Activated B cell treated with CpG ODN at 0.5 μM for 24 hours (primary cell): ENCODE measurements around the gene INTS1. TPM values are rescaled to one million over a fixed set of nuclear protein-coding genes. Genes with fewer than 3 reads are reported as not detected.

Source experiments
- ATAC-seq: fragments of 200-7000 bp; cut with Tn5 transposase; one replicate; pipeline ENCODE4 v1.10.0; 2021; ENCODE audit warnings: low read depth, mild to moderate bottlenecking, moderate library complexity
- CTCF ChIA-PET: fragments of 350-600 bp; sonication (Branson Sonifier 250); formaldehyde crosslinking; loops from one replicate; lab custom pipeline; 2021; ENCODE audit warnings: antibody characterized with exemption; lab: Charles Lee
- POLR2A ChIA-PET: fragments of 350-600 bp; sonication (Branson Sonifier 250); formaldehyde crosslinking; loops from one replicate; lab custom pipeline; 2021; ENCODE audit warnings: antibody characterized with exemption; lab: Charles Lee
- DNase-seq: peaks from one replicate; pipeline ENCODE4 v3.0.0; 2022
- H3K27ac Mint-ChIP-seq: one replicate; pipeline ENCODE4 v1.8.0; 2020; ENCODE audit warnings: mixed read lengths
- H3K27me3 Mint-ChIP-seq: one replicate; pipeline ENCODE4 v1.8.0; 2021; ENCODE audit warnings: mixed read lengths
- H3K36me3 Mint-ChIP-seq: one replicate; pipeline ENCODE4 v1.8.0; 2021; ENCODE audit warnings: low read depth, mixed read lengths
- H3K4me1 Mint-ChIP-seq: one replicate; pipeline ENCODE4 v1.8.0; 2021; ENCODE audit warnings: mixed read lengths
- H3K4me3 Mint-ChIP-seq: one replicate; pipeline ENCODE4 v1.8.0; 2020; ENCODE audit warnings: mild to moderate bottlenecking, mixed read lengths
- H3K9me3 Mint-ChIP-seq: one replicate; pipeline ENCODE4 v1.8.0; 2020; ENCODE audit warnings: mixed read lengths
- intact Hi-C: fragments of 100-400 bp; cut with micrococcal nuclease; formaldehyde crosslinking; loops from one replicate; pipeline ENCODE4 v1.15.1; 2024
- total RNA-seq: library from RNA; stranded (reverse); gene quantifications from 2 replicates; pipeline ENCODE4 v1.2.3, GENCODE V29; 2022
- TF ChIP-seq, protein P1 (sequence below): fragments of 200-600 bp; IDR thresholded peaks from one replicate; pipeline ENCODE4 v1.8.0; 2022; ENCODE audit warnings: antibody characterized with exemption, mild to moderate bottlenecking

INTS1 gene
- total RNA-seq, 1 donor from 2014 or later: 110 TPM

DNA sequence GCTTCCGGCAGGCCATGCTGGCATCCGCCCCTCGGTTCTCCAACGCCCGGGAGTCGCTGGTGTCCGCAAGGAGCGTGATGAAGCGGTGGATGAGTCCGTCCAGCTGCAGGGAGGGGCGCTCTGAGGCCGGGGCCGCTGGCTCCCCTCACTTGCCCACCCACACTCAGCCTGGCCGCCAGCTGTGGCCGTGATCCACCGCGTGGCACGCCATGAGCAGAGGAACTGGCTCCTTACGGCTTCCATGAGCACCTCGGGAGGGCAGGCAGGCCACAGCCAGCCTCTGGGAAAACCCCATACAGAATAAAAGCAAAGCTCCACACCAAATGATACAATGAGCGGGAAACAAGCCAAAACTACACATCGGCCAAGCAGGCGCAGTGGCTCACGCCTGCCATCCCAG, 29.5 kb downstream of the INTS1 start:
- Mint-ChIP-seq H3K27me3 (no peaks in the 10 kb centered on the region), H3K27ac (no peak overlapping the region), H3K36me3 (peaks cover 48% of the 10 kb centered on the region), H3K9me3 (no peaks in the 10 kb centered on the region), H3K4me1 (no peaks in the 10 kb centered on the region), H3K4me3 (no peak overlapping the region)
- no peak for DNase-seq
- ChIA-PET POLR2A (interaction anchor here (0.6 kb wide), 1 partner anchor 38 kb away, joined by 7 read pairs; no protein-coding TSS in a partner anchor), CTCF (interaction anchor here (0.7 to 1.2 kb wide), 3 partner anchors 11 to 27 kb away, joined by 3 to 6 read pairs (median 3); no protein-coding TSS in a partner anchor)
- TF ChIP-seq, protein P1, sequence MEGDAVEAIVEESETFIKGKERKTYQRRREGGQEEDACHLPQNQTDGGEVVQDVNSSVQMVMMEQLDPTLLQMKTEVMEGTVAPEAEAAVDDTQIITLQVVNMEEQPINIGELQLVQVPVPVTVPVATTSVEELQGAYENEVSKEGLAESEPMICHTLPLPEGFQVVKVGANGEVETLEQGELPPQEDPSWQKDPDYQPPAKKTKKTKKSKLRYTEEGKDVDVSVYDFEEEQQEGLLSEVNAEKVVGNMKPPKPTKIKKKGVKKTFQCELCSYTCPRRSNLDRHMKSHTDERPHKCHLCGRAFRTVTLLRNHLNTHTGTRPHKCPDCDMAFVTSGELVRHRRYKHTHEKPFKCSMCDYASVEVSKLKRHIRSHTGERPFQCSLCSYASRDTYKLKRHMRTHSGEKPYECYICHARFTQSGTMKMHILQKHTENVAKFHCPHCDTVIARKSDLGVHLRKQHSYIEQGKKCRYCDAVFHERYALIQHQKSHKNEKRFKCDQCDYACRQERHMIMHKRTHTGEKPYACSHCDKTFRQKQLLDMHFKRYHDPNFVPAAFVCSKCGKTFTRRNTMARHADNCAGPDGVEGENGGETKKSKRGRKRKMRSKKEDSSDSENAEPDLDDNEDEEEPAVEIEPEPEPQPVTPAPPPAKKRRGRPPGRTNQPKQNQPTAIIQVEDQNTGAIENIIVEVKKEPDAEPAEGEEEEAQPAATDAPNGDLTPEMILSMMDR: no peak
- no peak for ATAC-seq
- intact Hi-C loops: loop anchor here (2.0 kb wide), 1 partner anchor 42 kb away; no protein-coding TSS in a partner anchor

DNA sequence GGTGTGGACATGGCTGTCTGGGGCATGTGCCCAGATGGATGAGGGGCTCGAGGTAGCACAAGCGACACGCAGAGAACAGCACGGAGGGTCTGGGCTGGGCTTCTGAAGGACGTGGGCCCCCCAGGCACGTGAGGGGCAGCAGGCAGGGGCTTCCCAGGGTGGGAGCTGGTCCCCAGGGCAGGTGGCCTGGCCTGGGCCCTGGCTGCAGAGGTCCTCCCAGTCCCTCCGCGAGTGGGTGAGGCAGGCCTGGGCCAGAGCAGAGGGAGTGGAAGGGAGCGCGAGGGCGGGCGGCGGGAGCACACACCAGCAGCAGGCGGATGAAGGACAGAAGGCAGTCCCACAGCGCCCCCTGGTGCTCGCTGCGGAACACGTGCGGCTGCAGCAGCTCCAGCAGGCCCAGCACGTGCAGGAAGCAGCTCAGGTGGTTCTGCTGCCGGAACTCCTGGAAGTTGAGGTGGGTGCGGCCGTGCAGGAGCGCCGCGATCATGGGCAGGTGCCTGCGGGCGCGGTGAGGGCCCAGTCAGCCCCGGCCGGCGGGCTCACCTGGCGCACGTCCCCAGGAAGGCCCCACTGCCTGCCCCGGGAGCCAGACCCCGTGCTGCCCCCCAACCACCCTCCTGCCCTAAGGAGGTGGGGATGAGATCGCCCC, 30.2 kb downstream of the INTS1 start:
- ChIA-PET POLR2A (interaction anchor here (0.6 kb wide), 1 partner anchor 39 kb away, joined by 7 read pairs; no protein-coding TSS in a partner anchor), CTCF (interaction anchor here (0.7 to 1.2 kb wide), 4 partner anchors 12 to 26 kb away, joined by 3 to 6 read pairs (median 3); no protein-coding TSS in a partner anchor)
- Mint-ChIP-seq H3K27me3 (no peaks in the 10 kb centered on the region), H3K9me3 (no peaks in the 10 kb centered on the region), H3K36me3 (peaks cover 44% of the 10 kb centered on the region), H3K4me3 (no peak overlapping the region), H3K4me1 (no peaks in the 10 kb centered on the region), H3K27ac (no peak overlapping the region)
- DNase-seq (peak; percentile 68), ATAC-seq (peak; percentile 81)
- TF ChIP-seq, protein P1: no peak
- intact Hi-C loops: loop anchor here (2.0 kb wide), 1 partner anchor 41 kb away; no protein-coding TSS in a partner anchor

DNA sequence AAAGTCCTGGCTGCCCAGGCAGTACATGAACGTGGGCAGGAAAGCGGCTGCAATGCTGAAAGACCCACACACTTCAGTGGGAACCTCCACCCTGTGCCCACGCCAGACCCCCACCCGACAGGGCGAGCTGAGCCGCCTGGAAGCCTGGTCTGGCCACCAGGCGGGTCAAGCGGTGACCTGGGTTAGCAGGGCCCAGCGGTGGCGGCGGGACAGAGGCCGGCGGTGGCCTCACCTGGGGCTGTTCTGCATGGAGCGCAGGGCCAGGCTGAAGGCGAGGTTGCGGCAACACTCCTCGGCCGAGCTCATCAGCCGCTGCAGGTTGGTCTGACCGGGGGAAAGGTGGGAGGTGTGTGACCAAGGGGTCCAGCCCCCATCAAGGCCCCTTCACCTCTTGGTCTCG, 33.3 kb downstream of the INTS1 start:
- TF ChIP-seq, protein P1: no peak
- DNase-seq: no peak
- H3K27me3 Mint-ChIP-seq: no peaks in the 10 kb centered on the region
- CTCF ChIA-PET: no interaction called here
- POLR2A ChIA-PET: no interaction called here
- peaks cover 34% of the 10 kb centered on the region for H3K36me3 Mint-ChIP-seq
- ATAC-seq: no peak
- no peak overlapping the region for H3K27ac Mint-ChIP-seq
- no peaks in the 10 kb centered on the region for H3K9me3 Mint-ChIP-seq
- no peaks in the 10 kb centered on the region for H3K4me1 Mint-ChIP-seq
- H3K4me3 Mint-ChIP-seq: no peak overlapping the region
- intact Hi-C loops: no loop called here

DNA sequence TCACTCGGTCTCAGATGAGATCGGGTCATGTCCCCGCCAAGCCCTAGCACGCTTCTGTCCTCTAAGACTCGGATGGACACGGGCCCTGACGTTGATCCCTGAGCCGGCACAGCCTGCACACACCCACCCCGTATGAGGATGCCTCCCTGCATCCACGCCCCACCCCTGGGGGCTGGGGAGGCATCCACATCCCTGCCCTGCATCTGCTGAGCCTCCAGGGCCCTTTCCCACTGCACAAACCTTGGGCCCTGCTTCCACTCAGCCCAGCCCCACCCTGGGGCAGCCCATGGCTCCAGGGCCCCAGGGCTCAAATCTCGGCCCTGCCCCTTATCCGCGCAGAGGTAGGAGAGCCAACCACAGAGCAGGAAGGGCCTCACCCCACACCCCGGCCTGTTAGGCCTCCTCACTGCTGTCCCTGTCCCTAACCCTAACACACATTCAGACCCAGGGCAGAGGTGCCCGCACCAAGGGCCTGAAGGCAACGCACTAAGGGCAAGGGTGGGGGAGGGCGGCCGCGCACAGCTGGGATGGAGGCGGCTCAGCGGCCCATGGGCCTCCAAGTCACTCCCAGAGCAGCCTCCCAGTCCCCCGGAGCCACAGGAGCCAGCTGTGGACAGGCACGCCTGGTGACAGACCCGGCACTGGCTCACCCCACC, 35.4 kb downstream of the INTS1 start:
- DNase-seq (no peak), ATAC-seq (no peak)
- no peaks in the 10 kb centered on the region for H3K27me3 Mint-ChIP-seq
- no peaks in the 10 kb centered on the region for H3K9me3 Mint-ChIP-seq
- H3K4me1 Mint-ChIP-seq: no peaks in the 10 kb centered on the region
- ChIA-PET CTCF (no interaction called here), POLR2A (interaction anchor here (0.5 kb wide), 1 partner anchor 1044 kb away, joined by 3 read pairs; no protein-coding TSS in a partner anchor)
- peaks cover 21% of the 10 kb centered on the region for H3K36me3 Mint-ChIP-seq
- H3K4me3 Mint-ChIP-seq: no peak overlapping the region
- TF ChIP-seq, protein P1: no peak
- intact Hi-C loops: no loop called here
- H3K27ac Mint-ChIP-seq: no peak overlapping the region

DNA sequence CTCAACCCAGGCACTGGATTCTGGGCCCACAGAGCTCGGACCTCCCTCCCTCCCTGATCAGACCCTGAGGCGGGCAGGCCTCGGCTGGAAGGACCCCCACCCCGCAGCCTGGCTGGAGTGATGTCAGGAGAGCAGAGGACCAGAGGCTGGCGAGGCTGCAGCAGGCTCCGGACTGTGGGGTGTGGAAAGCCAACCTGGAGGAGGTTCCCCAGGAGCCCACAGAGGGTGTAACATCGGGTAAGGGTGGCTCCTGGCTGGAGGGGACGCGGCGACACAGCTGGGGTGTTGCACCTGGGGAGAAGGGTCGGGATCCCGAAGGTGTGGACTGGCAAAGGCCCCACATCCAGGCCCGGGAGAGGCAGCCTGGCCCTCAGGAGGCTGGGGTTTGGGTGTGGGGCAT, 36.0 kb downstream of the INTS1 start:
- intact Hi-C loops: no loop called here
- H3K4me1 Mint-ChIP-seq: no peaks in the 10 kb centered on the region

More for the DNA sequence above, 36.0 kb downstream of the INTS1 start:
- no peaks in the 10 kb centered on the region for H3K27me3 Mint-ChIP-seq
- no peaks in the 10 kb centered on the region for H3K9me3 Mint-ChIP-seq
- TF ChIP-seq, protein P1: no peak
- CTCF ChIA-PET: no interaction called here
- ATAC-seq: no peak
- no peak overlapping the region for H3K27ac Mint-ChIP-seq
- no peak overlapping the region for H3K4me3 Mint-ChIP-seq
- H3K36me3 Mint-ChIP-seq: peaks cover 16% of the 10 kb centered on the region
- POLR2A ChIA-PET: no interaction called here
- DNase-seq: no peak
